ENCODE data around the gene RNF138. TPM values are rescaled to one million over a fixed set of nuclear protein-coding genes. Genes with fewer than 3 reads are reported as not detected.
A peak's percentile ranks its signal among the peaks of the same experiment; 100 is the strongest.
"Not testable (repeated sequence)": the region's sequence is repeated elsewhere in the genome, so short reads cannot be mapped to it uniquely, and the experiment has no call there.

RNF138 gene
- total and polyA plus RNA-seq, 2 donors (not counting 1 experiment from before 2014, with no cell fraction given) = 30.9 to 60.8 TPM

GRCh38 chr18:32158108-32158624 is 66.5 kb downstream of the RNF138 start:
- Histone ChIP-seq H3K27me3 (replicated peaks in 1 of 4; ENCODE audit: control extremely low read depth in 1 of 4, control insufficient read depth in 3 of 4, insufficient read depth in 4 of 4, low read length in 3 of 4) (peaks cover 0 to 13% (median 2%) of the 10 kb centered on the region in 4 experiments), H3K9ac (ENCODE audit: low read length) (peak overlapping the region; percentile 46), H3K4me2 (replicated peaks; ENCODE audit: low read depth, low read length, poor library complexity, severe bottlenecking) (peak overlapping the region; percentile 64), H3K27ac (ENCODE audit: low read length in 2 of 2) (no peak overlapping the region), H3K9me3 (ENCODE audit: control extremely low read depth in 1 of 3, control insufficient read depth in 2 of 3, insufficient read depth in 1 of 3, low read length in 2 of 3) (no peaks in the 10 kb centered on the region), H2AFZ (ENCODE audit: insufficient read depth, low read depth, low read length, poor library complexity, severe bottlenecking) (peak overlapping the region; percentile 59), H3K4me3 (ENCODE audit: control extremely low read depth in 1 of 5, extremely low read depth in 1 of 5, insufficient read depth in 1 of 5, low read depth in 2 of 5, low read length in 4 of 5) (peak overlapping the region in 2 of 5 experiments; percentile 25 to 30), H3K36me3 (replicated peaks in 1 of 2; ENCODE audit: control extremely low read depth in 1 of 2, control insufficient read depth in 1 of 2, extremely low read depth in 1 of 2, insufficient read depth in 2 of 2, low read length in 1 of 2) (no peaks in the 10 kb centered on the region), H3K4me1 (ENCODE audit: control insufficient read depth in 2 of 2, insufficient read depth in 2 of 2, low read length in 2 of 2) (peaks cover 4% of the 10 kb centered on the region in 2 donors), H4K20me1 (ENCODE audit: control insufficient read depth, insufficient read depth, low read length, poor library complexity, severe bottlenecking) (no peaks in the 10 kb centered on the region), H3K79me2 (ENCODE audit: control insufficient read depth, insufficient read depth, low read length) (no peaks in the 10 kb centered on the region)
- ATAC-seq (ENCODE audit: low read depth) = peak; percentile 89
- H3K4me3 Mint-ChIP-seq = peak overlapping the region; percentile 50
- POLR2A ChIA-PET = no interaction called here
- DNase-seq = peak; percentile 80
- CTCF ChIA-PET = interaction anchor here (0.6 to 8.6 kb wide), 14 partner anchors 8 to 1074 kb away, joined by 3 to 111 read pairs (median 4); no protein-coding TSS in a partner anchor
- TF ChIP-seq CTCF (IDR thresholded peaks at IDR 0.05) (peak; percentile 88), EZH2 (IDR thresholded peaks at IDR 0.05; ENCODE audit: borderline replicate concordance, insufficient read depth, low read depth, low read length, poor library complexity, severe bottlenecking) (no peak)
- H3K27ac Mint-ChIP-seq = no peak overlapping the region
- intact Hi-C loops (cut with micrococcal nuclease) = loop anchor here (10.0 kb wide), 1 partner anchor 777 kb away; no protein-coding TSS in a partner anchor
- H3K27me3 Mint-ChIP-seq = peaks cover 4% of the 10 kb centered on the region
- H3K4me1 Mint-ChIP-seq = peaks cover 6% of the 10 kb centered on the region
- 9% methylated on average over 16 of the region's 22 CpGs for WGBS (ENCODE audit: insufficient coverage)
- H3K9me3 Mint-ChIP-seq (ENCODE audit: insufficient read depth) = peaks cover 2% of the 10 kb centered on the region

- not testable (repeated sequence) for DNase-seq; H3K4me3 Mint-ChIP-seq; H3K4me1 Mint-ChIP-seq; H3K9me3 Mint-ChIP-seq (ENCODE audit: insufficient read depth); H3K79me2 ChIP-seq (ENCODE audit: control insufficient read depth, insufficient read depth, low read length); H3K4me3 ChIP-seq (ENCODE audit: control extremely low read depth in 1 of 5, extremely low read depth in 1 of 5, insufficient read depth in 1 of 5, low read depth in 2 of 5, low read length in 4 of 5); H3K27ac Mint-ChIP-seq; H3K4me1 ChIP-seq (ENCODE audit: control insufficient read depth in 2 of 2, insufficient read depth in 2 of 2, low read length in 2 of 2); H3K36me3 ChIP-seq (replicated peaks in 1 of 2; ENCODE audit: control extremely low read depth in 1 of 2, control insufficient read depth in 1 of 2, extremely low read depth in 1 of 2, insufficient read depth in 2 of 2, low read length in 1 of 2); H4K20me1 ChIP-seq (ENCODE audit: control insufficient read depth, insufficient read depth, low read length, poor library complexity, severe bottlenecking); H3K27ac ChIP-seq (ENCODE audit: low read length in 2 of 2); ATAC-seq (ENCODE audit: low read depth); H3K9me3 ChIP-seq (ENCODE audit: control extremely low read depth in 1 of 3, control insufficient read depth in 2 of 3, insufficient read depth in 1 of 3, low read length in 2 of 3); H3K27me3 Mint-ChIP-seq
- intact Hi-C loops (cut with micrococcal nuclease) = loop anchor here (10.0 kb wide), 1 partner anchor 776 kb away; no protein-coding TSS in a partner anchor
- 84% methylated on average over 4 of the region's 9 CpGs for WGBS (ENCODE audit: insufficient coverage)
- Histone ChIP-seq H3K9ac (ENCODE audit: low read length) (peak overlapping the region; percentile 46), H2AFZ (ENCODE audit: insufficient read depth, low read depth, low read length, poor library complexity, severe bottlenecking) (peak overlapping the region; percentile 59), H3K4me2 (replicated peaks; ENCODE audit: low read depth, low read length, poor library complexity, severe bottlenecking) (peak overlapping the region; percentile 64), H3K27me3 (replicated peaks in 1 of 4; ENCODE audit: control extremely low read depth in 1 of 4, control insufficient read depth in 3 of 4, insufficient read depth in 4 of 4, low read length in 3 of 4) (peaks cover 0 to 13% (median 2%) of the 10 kb centered on the region in 4 experiments)
- ChIA-PET CTCF (interaction anchor here (0.6 to 8.6 kb wide), 7 partner anchors 7 to 1026 kb away, joined by 3 to 111 read pairs (median 5); no protein-coding TSS in a partner anchor), POLR2A (interaction anchor here (0.6 kb wide), 1 partner anchor 299 kb away, joined by 4 read pairs; no protein-coding TSS in a partner anchor)
These were observed 67.0 kb downstream of the RNF138 start for GRCh38 chr18:32158631-32159030.

All from B cell (primary cell).